HepG2 (cell line): ENCODE data around the gene C1S. TPM values are rescaled to one million over a fixed set of nuclear protein-coding genes. Genes with fewer than 3 reads are reported as not detected.

Source experiments
- ATAC-seq: fragments of 200-7000 bp; cut with Tn5 transposase; 3 replicates; pipeline ENCODE4 v1.9.1; 2020; ENCODE audit warnings: mild to moderate bottlenecking, moderate library complexity
- BruUV-seq: library from RNA; stranded (reverse); fragments of 400-500 nt; replicated peaks from 2 replicates; lab custom pipeline; 2021; lab: Mats Ljungman, UMichigan
- CTCF ChIA-PET: fragments of 300-600 bp; formaldehyde crosslinking; extraction: SDS; loops from one replicate; lab custom pipeline; 2021; ENCODE audit warnings: low total read pairs, inconsistent platforms, low intra/inter-chr PET ratio; lab: Yijun Ruan, JAX
- POLR2A ChIA-PET: fragments of 350-600 bp; sonication (Branson Sonifier 250); formaldehyde crosslinking; loops from one replicate; lab custom pipeline; 2020; ENCODE audit warnings: antibody characterized with exemption, inconsistent platforms; lab: Yijun Ruan, JAX
- DNase-seq: peaks from one replicate; pipeline ENCODE4 v3.0.0-alpha.2; 2015; ENCODE audit warnings: low spot score
- FAIRE-seq: peaks from 3 replicates; lab custom pipeline; 2011; peaks lifted over from hg19 to GRCh38; lab: Jason Lieb, UNC
- H2AFZ ChIP-seq: one replicate; pipeline ENCODE4 v1.6.1; 2011; ENCODE audit warnings: low read length, inconsistent platforms
- H3K27ac ChIP-seq: fragments of 300-600 bp; 3 replicates; pipeline ENCODE4 v1.8.0; 2011; ENCODE audit warnings: mixed run types, mild to moderate bottlenecking, mixed read lengths, low read length, inconsistent platforms; ENCODE audit not compliant: insufficient read depth; ENCODE audit errors: extremely low read length
- H3K27me3 ChIP-seq, 2 experiments: fragments of 200-600 bp in 1 of 2; 2 replicates in 1 of 2; 3 replicates in 1 of 2; pipeline versions ENCODE4 v1.6.0 to v1.8.0; 2011; ENCODE audit warnings: low read length in 2 of 2, mild to moderate bottlenecking in 2 of 2, moderate library complexity in 2 of 2, inconsistent platforms in 1 of 2; ENCODE audit not compliant: insufficient read depth in 2 of 2, control insufficient read depth in 1 of 2
- H3K36me3 ChIP-seq, 2 experiments: fragments of 200-600 bp in 1 of 2; replicated peaks in 1 of 2; 2 replicates in 1 of 2; 3 replicates in 1 of 2; pipeline versions ENCODE4 v1.5.1 to v1.8.0; 2011; ENCODE audit warnings: low read length in 2 of 2, inconsistent platforms in 1 of 2; ENCODE audit not compliant: insufficient read depth in 2 of 2, control insufficient read depth in 1 of 2
- H3K4me1 ChIP-seq: 2 replicates; pipeline ENCODE4 v1.5.1; 2012; ENCODE audit warnings: low read length, inconsistent platforms; ENCODE audit not compliant: insufficient read depth
- H3K4me2 ChIP-seq: 2 replicates; pipeline ENCODE4 v1.6.0; 2011; ENCODE audit warnings: low read depth, low read length, inconsistent platforms
- H3K4me3 ChIP-seq, 3 experiments: fragments of 200-600 bp in 1 of 3; sonication (generic), shearing (Covaris generic) in 1 of 3; replicated peaks in 1 of 3; 2 replicates each; pipeline ENCODE4 v1.5.1; 2011 to 2016; ENCODE audit warnings: low read length in 3 of 3, inconsistent platforms in 2 of 3, low read depth in 2 of 3, mild to moderate bottlenecking in 2 of 3, control low read depth in 1 of 3, mixed read lengths in 1 of 3; ENCODE audit not compliant: insufficient read depth in 1 of 3
- H3K79me2 ChIP-seq: one replicate; pipeline ENCODE4 v1.6.1; 2011; ENCODE audit warnings: low read length, inconsistent platforms; ENCODE audit not compliant: insufficient read depth
- H3K9ac ChIP-seq: 2 replicates; pipeline ENCODE4 v1.6.0; 2011; ENCODE audit warnings: mild to moderate bottlenecking, low read depth, low read length, inconsistent platforms; ENCODE audit not compliant: insufficient read depth
- H3K9me3 ChIP-seq: 2 replicates; pipeline ENCODE4 v1.5.1; 2012; ENCODE audit warnings: mild to moderate bottlenecking, low read length
- H4K20me1 ChIP-seq: 2 replicates; pipeline ENCODE4 v1.6.0; 2011; ENCODE audit warnings: inconsistent platforms, mild to moderate bottlenecking, low read length, moderate library complexity; ENCODE audit not compliant: insufficient read depth
- CEBPB ChIP-seq: IDR thresholded peaks from 2 replicates; pipeline ENCODE4 v1.6.1; 2011; ENCODE audit warnings: low read depth, low read length, improper control_type of control experiment, borderline replicate concordance
- FOXA1 ChIP-seq, 2 experiments: fragments of 450-650 bp in 1 of 2; sonication (generic) in 1 of 2; formaldehyde crosslinking in 1 of 2; IDR thresholded peaks; 2 replicates each; pipeline versions ENCODE4 v1.4.0 to v1.6.1; 2016 to 2020; ENCODE audit warnings: missing genetic modification reagents in 1 of 2
- HDAC1 ChIP-seq: sonication (generic); formaldehyde crosslinking; IDR thresholded peaks from 2 replicates; pipeline ENCODE4 v1.5.1; 2020; ENCODE audit warnings: mild to moderate bottlenecking, missing genetic modification reagents
- HIC2 ChIP-seq: sonication (generic); formaldehyde crosslinking; IDR thresholded peaks from 2 replicates; pipeline ENCODE4 v1.9.0; 2022; ENCODE audit warnings: low read depth, missing genetic modification reagents
- ISL2 ChIP-seq: sonication (generic); formaldehyde crosslinking; IDR thresholded peaks from 2 replicates; pipeline ENCODE4 v1.5.0; 2020; ENCODE audit warnings: missing genetic modification reagents
- MAF1 ChIP-seq: sonication (generic); formaldehyde crosslinking; IDR thresholded peaks from 2 replicates; pipeline ENCODE4 v1.5.0; 2020; ENCODE audit warnings: missing genetic modification reagents, borderline replicate concordance
- MAFF ChIP-seq: IDR thresholded peaks from 2 replicates; pipeline ENCODE4 v1.6.1; 2011; ENCODE audit warnings: low read depth, low read length, improper control_type of control experiment
- MAFG ChIP-seq: sonication (generic); formaldehyde crosslinking; IDR thresholded peaks from 2 replicates; pipeline ENCODE4 v1.5.1; 2020; ENCODE audit warnings: mild to moderate bottlenecking, missing genetic modification reagents
- MAFK ChIP-seq, 2 experiments: IDR thresholded peaks in 1 of 2; conservative IDR thresholded peaks in 1 of 2; 2 replicates each; pipeline ENCODE4 v1.6.1; 2011; ENCODE audit warnings: improper control_type of control experiment in 2 of 2, low read length in 2 of 2
- NR2F1 ChIP-seq, 2 experiments: fragments of 450-650 bp in 1 of 2; formaldehyde crosslinking in 1 of 2; IDR thresholded peaks; 2 replicates each; pipeline versions ENCODE4 v1.5.0 to v1.6.1; 2016 to 2020; ENCODE audit warnings: mild to moderate bottlenecking in 1 of 2, missing compliant biosample characterization in 1 of 2, missing genetic modification reagents in 1 of 2, moderate library complexity in 1 of 2
- RAD21 ChIP-seq: fragments of 450-650 bp; formaldehyde crosslinking; IDR thresholded peaks from 2 replicates; pipeline ENCODE4 v1.5.0; 2020; ENCODE audit warnings: mild to moderate bottlenecking
- THAP11 ChIP-seq: IDR thresholded peaks from 2 replicates; pipeline ENCODE4 v1.6.1; 2016; ENCODE audit warnings: missing biosample characterization, missing genetic modification reagents
- ZNF121 ChIP-seq: sonication (generic); formaldehyde crosslinking; IDR thresholded peaks from 2 replicates; pipeline ENCODE4 v1.5.0; 2020; ENCODE audit warnings: mild to moderate bottlenecking, missing genetic modification reagents
- ZNF597 ChIP-seq: sonication (generic); formaldehyde crosslinking; IDR thresholded peaks from 2 replicates; pipeline ENCODE4 v1.5.0; 2020; ENCODE audit warnings: missing genetic modification reagents
- WGBS: methylation state at CpG from one replicate; pipeline ENCODE4 v1.1.6; 2017; ENCODE audit warnings: low lambda C conversion rate; 5-methylcytosine and 5-hydroxymethylcytosine counted together
- in situ Hi-C: cut with HindIII; loops from 2 replicates; pipeline ENCODE4 v1.10.0; 2017; ENCODE audit warnings: low pct_unique_long_range_greater_than_20kb; ENCODE audit not compliant: extremely low pct_ligation_motif_present
- intact Hi-C: fragments of 100-400 bp; cut with micrococcal nuclease; formaldehyde crosslinking; loops from one replicate; pipeline ENCODE4 v1.10.0; 2022; ENCODE audit not compliant: unreplicated experiment
- polyA plus RNA-seq, 8 experiments: library from polyadenylated mRNA; depleted of rRNA in 3 of 8; stranded (reverse) in 7 of 8; unstranded in 1 of 8; fragments of >200 nt; fragmentation: Illumina TruSeq in 4 of 8; extraction: Trizol in 4 of 8; gene quantifications; 2 replicates each; pipeline versions ENCODE4 v1.2.1 to v1.2.3, GENCODE V29; 2011 to 2016; ENCODE audit warnings: low read depth in 4 of 8, missing spikeins in 1 of 8, mixed read lengths in 1 of 8; ENCODE audit not compliant: insufficient read depth in 1 of 8
- total RNA-seq, 5 experiments: library from RNA; depleted of rRNA; stranded (reverse); fragments of >200 nt; fragmentation: Illumina TruSeq; extraction: Trizol; gene quantifications; 2 replicates each; pipeline ENCODE4 v1.2.3, GENCODE V29; 2016; ENCODE audit warnings: low read depth in 1 of 5
- TF ChIP-seq, protein P1 (sequence below): sonication (generic); formaldehyde crosslinking; IDR thresholded peaks from 2 replicates; pipeline ENCODE4 v1.4.0; 2020; ENCODE audit warnings: mild to moderate bottlenecking, low read depth, missing genetic modification reagents

Gene C1S
- total and polyA plus RNA-seq, 2 of the 13 experiments (the other 11 are each of a cell fraction or from before 2014, with no cell fraction given): 14.5 to 18.2 TPM

- no peak overlapping the region for H3K4me3 ChIP-seq
- ChIA-PET POLR2A (no interaction called here), CTCF (no interaction called here)
- intact Hi-C loops: no loop called here
- H4K20me1 ChIP-seq: no peaks in the 10 kb centered on the region
- peaks cover 24% of the 10 kb centered on the region for H3K4me1 ChIP-seq
- ATAC-seq (no peak), FAIRE-seq (no peak), DNase-seq (no peak)
- no peaks in the 10 kb centered on the region for H3K79me2 ChIP-seq
- H2AFZ ChIP-seq: no peak overlapping the region
- WGBS: 79% methylated on average over 7 of the region's 7 CpGs
- no peak overlapping the region for H3K4me2 ChIP-seq
- in situ Hi-C loops: loop anchor here (10.0 kb wide), 1 partner anchor 50 kb away; no protein-coding TSS in a partner anchor
- H3K27me3 ChIP-seq: no peaks in the 10 kb centered on the region
- no TSS peak for BruUV-seq
- TF ChIP-seq MAFK (conservative IDR thresholded peaks at IDR 0.05 in 1 of 2, IDR thresholded peaks at IDR 0.05 in 1 of 2; ENCODE audit: low read length in 2 of 2) (peak; percentile 81 to 89), THAP11 (CRISPR knock-in tag) (no peak), HDAC1 (CRISPR knock-in tag) (no peak), MAFF (peak; percentile 83), CEBPB (peak; percentile 41; the same call in 1 of the 2 replicates), RAD21 (CRISPR knock-in tag) (no peak), ZNF121 (CRISPR knock-in tag) (no peak)
- H3K9ac ChIP-seq: no peak overlapping the region
- H3K36me3 ChIP-seq: no peaks in the 10 kb centered on the region
- no peak overlapping the region for H3K27ac ChIP-seq
- no peaks in the 10 kb centered on the region for H3K9me3 ChIP-seq
These were observed 4.6 kb downstream of the C1S start for GRCh38 chr12:7065073-7065623.

- no peaks in the 10 kb centered on the region for H3K27me3 ChIP-seq
- no peaks in the 10 kb centered on the region for H4K20me1 ChIP-seq
- H3K36me3 ChIP-seq: no peaks in the 10 kb centered on the region
- in situ Hi-C loops: loop anchor here (10.0 kb wide), 1 partner anchor 48 kb away; no protein-coding TSS in a partner anchor
- no peak overlapping the region for H3K4me3 ChIP-seq
- POLR2A ChIA-PET: no interaction called here
- no peak overlapping the region for H3K27ac ChIP-seq
- peaks cover 14% of the 10 kb centered on the region for H3K4me1 ChIP-seq
- intact Hi-C loops: no loop called here
- no TSS peak for BruUV-seq
- no peak overlapping the region for H2AFZ ChIP-seq
- H3K4me2 ChIP-seq: no peak overlapping the region
- WGBS: 100% methylated on average over 2 of the region's 2 CpGs
- CTCF ChIA-PET: no interaction called here
- no peak overlapping the region for H3K9ac ChIP-seq
- FAIRE-seq (no peak), DNase-seq (no peak), ATAC-seq (no peak)
- no peaks in the 10 kb centered on the region for H3K9me3 ChIP-seq
- H3K79me2 ChIP-seq: no peaks in the 10 kb centered on the region
- TF ChIP-seq NR2F1 (CRISPR knock-in tag; IDR thresholded peaks at IDR 0.05) (no peak), HIC2 (CRISPR knock-in tag) (no peak), MAFG (no peak), FOXA1 (IDR thresholded peaks at IDR 0.05) (no peak), FOXA1 (CRISPR knock-in tag; IDR thresholded peaks at IDR 0.05) (no peak), ISL2 (CRISPR knock-in tag) (no peak), ZNF597 (CRISPR knock-in tag) (no peak), MAF1 (CRISPR knock-in tag) (no peak), MAFK (conservative IDR thresholded peaks at IDR 0.05 in 1 of 2, IDR thresholded peaks at IDR 0.05 in 1 of 2; ENCODE audit: low read length in 2 of 2) (no peak)
- TF ChIP-seq, protein P1, sequence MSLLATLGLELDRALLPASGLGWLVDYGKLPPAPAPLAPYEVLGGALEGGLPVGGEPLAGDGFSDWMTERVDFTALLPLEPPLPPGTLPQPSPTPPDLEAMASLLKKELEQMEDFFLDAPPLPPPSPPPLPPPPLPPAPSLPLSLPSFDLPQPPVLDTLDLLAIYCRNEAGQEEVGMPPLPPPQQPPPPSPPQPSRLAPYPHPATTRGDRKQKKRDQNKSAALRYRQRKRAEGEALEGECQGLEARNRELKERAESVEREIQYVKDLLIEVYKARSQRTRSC (CRISPR knock-in tag): no peak
These were observed 6.1 kb downstream of the C1S start for GRCh38 chr12:7066596-7066995.
